Epithelial cell of esophagus (primary cell): ENCODE measurements around the gene CPSF7.

Experiments used
- DNase-seq: peaks from one replicate; pipeline ENCODE4 v3.0.0; 2010; ENCODE audit warnings: low read depth
- H3K4me3 ChIP-seq: 2 replicates; pipeline ENCODE4 v1.5.1; 2011; ENCODE audit warnings: mild to moderate bottlenecking, low read length, control low read depth
- TF ChIP-seq, protein P1 (sequence below): IDR thresholded peaks from 2 replicates; pipeline ENCODE4 v1.5.1; 2011; ENCODE audit warnings: low read depth, mild to moderate bottlenecking, low read length, control low read depth, inconsistent platforms; ENCODE audit not compliant: insufficient read depth; ENCODE audit errors: missing control alignments

The CPSF7 gene

DNA sequence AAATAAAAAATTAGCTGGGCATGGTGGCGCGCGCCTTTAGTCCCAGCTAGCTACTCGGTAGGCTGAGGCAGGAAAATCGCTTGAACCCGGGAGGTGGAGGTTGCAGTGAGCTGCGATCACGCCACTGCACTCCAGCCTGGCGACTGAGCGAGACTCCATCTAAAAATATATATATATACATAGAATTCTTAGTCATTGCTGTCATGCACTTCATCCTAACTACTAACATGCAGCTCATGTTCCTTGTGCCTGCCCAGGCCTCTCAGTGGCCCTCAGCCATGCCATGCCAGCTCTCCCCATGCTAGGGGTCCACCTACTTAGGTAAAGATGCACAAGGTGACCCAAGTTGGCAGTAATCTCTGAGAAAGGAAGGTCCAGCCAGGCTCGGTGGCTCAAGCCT lies 71.2 kb downstream of the CPSF7 start:
- TF ChIP-seq, protein P1, sequence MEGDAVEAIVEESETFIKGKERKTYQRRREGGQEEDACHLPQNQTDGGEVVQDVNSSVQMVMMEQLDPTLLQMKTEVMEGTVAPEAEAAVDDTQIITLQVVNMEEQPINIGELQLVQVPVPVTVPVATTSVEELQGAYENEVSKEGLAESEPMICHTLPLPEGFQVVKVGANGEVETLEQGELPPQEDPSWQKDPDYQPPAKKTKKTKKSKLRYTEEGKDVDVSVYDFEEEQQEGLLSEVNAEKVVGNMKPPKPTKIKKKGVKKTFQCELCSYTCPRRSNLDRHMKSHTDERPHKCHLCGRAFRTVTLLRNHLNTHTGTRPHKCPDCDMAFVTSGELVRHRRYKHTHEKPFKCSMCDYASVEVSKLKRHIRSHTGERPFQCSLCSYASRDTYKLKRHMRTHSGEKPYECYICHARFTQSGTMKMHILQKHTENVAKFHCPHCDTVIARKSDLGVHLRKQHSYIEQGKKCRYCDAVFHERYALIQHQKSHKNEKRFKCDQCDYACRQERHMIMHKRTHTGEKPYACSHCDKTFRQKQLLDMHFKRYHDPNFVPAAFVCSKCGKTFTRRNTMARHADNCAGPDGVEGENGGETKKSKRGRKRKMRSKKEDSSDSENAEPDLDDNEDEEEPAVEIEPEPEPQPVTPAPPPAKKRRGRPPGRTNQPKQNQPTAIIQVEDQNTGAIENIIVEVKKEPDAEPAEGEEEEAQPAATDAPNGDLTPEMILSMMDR, result no peak
- no peak overlapping the region for H3K4me3 ChIP-seq
- DNase-seq, result no peak

DNA sequence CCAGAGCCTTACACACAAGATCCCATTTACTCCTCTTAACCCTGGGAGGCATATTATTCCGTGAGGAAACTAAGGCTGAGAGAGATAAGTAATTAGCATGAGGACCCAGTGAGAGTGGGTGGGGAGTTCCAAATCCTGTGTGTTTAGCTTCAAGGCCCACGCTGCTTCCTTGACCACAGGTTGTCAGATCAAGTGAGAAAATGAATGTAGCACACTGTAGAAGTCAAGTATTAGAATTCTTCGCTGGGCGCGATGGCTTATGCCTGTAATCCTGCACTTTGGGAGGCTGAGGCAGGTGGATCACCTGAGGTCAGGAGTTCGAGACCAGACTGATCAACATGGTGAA lies 71.9 kb downstream of the CPSF7 start:
- TF ChIP-seq, protein P1, result no peak
- no peak for DNase-seq

DNA sequence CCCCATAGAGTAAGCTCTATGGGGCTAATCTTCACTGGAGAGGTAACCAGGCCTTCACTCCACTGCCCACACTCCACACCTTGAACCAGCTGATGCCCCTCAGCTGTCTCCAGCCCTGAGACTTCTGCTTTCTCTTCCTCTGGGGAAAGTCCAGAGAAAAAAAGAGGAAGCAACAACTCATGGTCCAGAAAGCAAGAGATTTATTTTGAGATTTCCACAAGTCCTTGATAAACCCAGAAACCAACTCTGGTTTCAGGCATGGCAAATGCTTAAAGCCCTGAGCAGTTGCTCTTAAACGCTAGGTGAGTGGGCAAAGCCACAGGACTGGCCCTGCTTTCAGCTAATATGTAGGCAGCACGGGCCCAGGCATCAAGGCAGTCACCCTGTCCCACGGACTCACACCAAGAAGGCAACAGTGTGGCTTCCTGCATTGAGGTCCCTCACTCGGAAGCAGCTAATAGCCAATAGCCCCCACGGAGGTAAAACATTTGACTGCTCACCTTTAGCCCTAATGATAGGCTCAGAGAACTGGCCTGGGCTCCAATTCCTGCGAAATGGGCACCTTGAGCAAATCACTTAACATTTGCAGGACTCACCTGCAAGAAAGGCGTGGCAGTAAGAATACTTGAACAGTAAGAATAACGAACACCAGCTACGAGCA lies 72.4 kb downstream of the CPSF7 start:
- no peak for DNase-seq
- H3K4me3 ChIP-seq, result no peak overlapping the region

More for the DNA sequence above, 71.9 kb downstream of the CPSF7 start:
- H3K4me3 ChIP-seq, result no peak overlapping the region

DNA sequence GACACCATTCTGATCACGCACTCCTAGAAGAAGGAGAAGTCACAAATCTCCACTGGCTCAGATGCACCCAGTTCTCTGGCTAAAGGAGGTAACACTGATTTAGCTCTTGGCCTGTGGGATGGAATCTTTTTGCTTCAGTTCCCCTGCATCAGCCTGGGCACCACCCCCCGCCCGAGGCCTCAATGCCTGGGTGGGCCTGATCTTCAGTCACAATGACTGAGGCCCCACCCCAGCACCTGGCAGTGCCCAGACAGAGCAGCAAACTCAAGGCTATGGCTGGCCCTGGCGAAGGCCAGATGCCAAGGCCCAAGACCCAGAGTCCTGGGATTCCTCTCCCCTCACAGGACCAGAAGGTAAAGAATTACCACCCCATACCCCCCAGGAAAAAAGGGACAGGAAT lies 73.1 kb downstream of the CPSF7 start:
- no peak for DNase-seq
- no peak overlapping the region for H3K4me3 ChIP-seq
- TF ChIP-seq, protein P1, result no peak

More for the DNA sequence above, 72.4 kb downstream of the CPSF7 start:
- TF ChIP-seq, protein P1, result no peak

DNA sequence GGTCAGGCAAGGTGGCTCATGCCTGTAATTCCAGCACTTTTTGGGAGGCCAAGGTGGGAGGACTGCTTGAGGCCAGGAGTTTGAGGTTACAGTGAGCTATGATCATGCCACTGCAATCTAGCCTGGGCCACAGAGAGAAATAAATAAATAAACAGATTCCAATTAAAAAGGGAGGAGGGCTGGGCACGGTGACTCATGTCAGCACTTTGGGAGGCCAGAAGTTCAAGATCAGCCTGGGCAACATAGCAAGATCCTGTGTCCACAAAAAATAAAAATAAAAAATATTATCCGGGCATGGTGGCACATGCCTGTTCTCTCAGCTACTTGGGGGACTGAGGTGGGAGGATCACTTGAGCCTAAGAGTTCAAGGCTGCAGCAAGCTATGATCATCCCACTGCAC lies 75.6 kb downstream of the CPSF7 start:
- TF ChIP-seq, protein P1, result no peak
- no peak overlapping the region for H3K4me3 ChIP-seq
- no peak for DNase-seq

DNA sequence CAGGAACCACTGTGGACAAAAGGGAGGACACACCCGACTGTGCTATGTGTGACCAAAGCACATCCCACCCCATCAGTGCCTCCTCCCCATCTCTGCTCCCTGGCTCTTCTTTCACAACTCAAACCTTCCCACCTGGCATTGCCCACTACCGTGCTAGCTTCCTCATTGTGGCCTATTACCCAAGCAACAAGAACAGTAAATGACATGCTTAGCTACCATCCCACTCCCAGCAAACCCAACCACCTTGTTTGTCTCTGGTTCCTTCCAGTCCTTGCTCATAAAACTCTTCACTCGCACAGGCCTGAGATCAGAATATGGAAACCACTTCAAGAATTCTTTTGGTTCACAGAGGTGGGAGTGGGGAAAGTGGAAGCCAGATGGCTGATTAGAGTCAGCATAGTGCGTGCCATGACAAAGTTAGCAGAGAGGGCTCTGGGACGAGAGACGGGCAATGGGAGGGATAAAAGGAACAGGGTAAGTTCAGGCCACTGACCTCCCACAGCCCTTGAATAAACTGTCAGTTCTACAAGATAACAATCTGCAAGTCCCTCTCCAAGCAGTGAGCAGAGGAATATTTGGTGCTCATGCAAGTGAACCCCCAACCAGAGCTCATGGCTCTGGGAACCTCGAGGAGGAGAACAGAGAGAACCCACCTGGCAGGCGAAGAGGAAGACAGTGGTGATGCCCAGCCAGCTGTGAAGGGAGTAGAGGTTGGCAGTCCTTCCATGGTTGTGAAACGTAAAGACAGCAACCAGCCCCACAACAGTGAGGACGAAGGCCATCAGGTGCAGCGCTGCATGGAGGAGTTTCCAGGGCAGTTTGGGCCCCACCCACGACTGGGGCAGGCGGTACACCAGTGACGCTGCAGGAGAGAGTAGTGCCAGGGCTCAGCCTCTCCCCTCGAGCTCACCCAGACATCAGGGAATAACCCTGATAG lies 76.4 kb downstream of the CPSF7 start:
- TF ChIP-seq, protein P1, result no peak
- no peak overlapping the region for H3K4me3 ChIP-seq
- no peak for DNase-seq
